GM12865 (cell line): Measurements from ENCODE around the gene CARD16.

Experiments used
- DNase-seq: peaks from one replicate; pipeline ENCODE4 v3.0.0; 2010; ENCODE audit warnings: low read depth
- H3K4me3 ChIP-seq: 2 replicates; pipeline ENCODE4 v1.5.1; 2011; ENCODE audit warnings: mild to moderate bottlenecking, low read depth, low read length, control low read depth
- CTCF ChIP-seq: IDR thresholded peaks from 2 replicates; pipeline ENCODE4 v1.5.1; 2011; ENCODE audit warnings: low read length, control low read depth, low read depth, inconsistent platforms; ENCODE audit not compliant: insufficient read depth; ENCODE audit errors: missing control alignments

Gene CARD16

GRCh38 chr11:105054723-105055493 lies 9.8 kb upstream of the CARD16 start:
- no peak for TF ChIP-seq CTCF
- no peak for DNase-seq
- H3K4me3 ChIP-seq = no peak overlapping the region

GRCh38 chr11:105052487-105052886 lies 7.4 kb upstream of the CARD16 start:
- DNase-seq = no peak
- no peak overlapping the region for H3K4me3 ChIP-seq
- no peak for TF ChIP-seq CTCF

GRCh38 chr11:105051559-105051958 lies 6.4 kb upstream of the CARD16 start:
- DNase-seq = no peak
- TF ChIP-seq CTCF = no peak
- no peak overlapping the region for H3K4me3 ChIP-seq

GRCh38 chr11:105049481-105049880 lies 4.3 kb upstream of the CARD16 start:
- H3K4me3 ChIP-seq = no peak overlapping the region
- TF ChIP-seq CTCF = no peak
- no peak for DNase-seq

- DNase-seq = no peak
- H3K4me3 ChIP-seq = no peak overlapping the region
- TF ChIP-seq CTCF = no peak
These were observed 1.9 kb upstream of the CARD16 start for GRCh38 chr11:105046898-105047579.

GRCh38 chr11:105045676-105046296 lies 651 bp upstream of the CARD16 start:
- peak overlapping the region; percentile 72 for H3K4me3 ChIP-seq
- no peak for DNase-seq

More at GRCh38 chr11:105045676-105046296, 651 bp upstream of the CARD16 start:
- no peak for TF ChIP-seq CTCF
